ENCODE measurements around the gene DUS2.
"Not testable (repeated sequence)": the region's sequence is repeated elsewhere in the genome, so short reads cannot be mapped to it uniquely, and the experiment has no call there.

Gene DUS2

GRCh38 chr16:68093816-68094613 is 70.9 kb downstream of the DUS2 start:
- DNase-seq, result no peak

GRCh38 chr16:68094614-68094934 is 71.5 kb downstream of the DUS2 start:
- no peak for DNase-seq

GRCh38 chr16:68096491-68096890 is 73.4 kb downstream of the DUS2 start:
- no peak for DNase-seq

- no peak for DNase-seq
Measured at GRCh38 chr16:68097088-68097487, 74.0 kb downstream of the DUS2 start.

- DNase-seq, result no peak
Measured at GRCh38 chr16:68097895-68098294, 74.8 kb downstream of the DUS2 start.

GRCh38 chr16:68100488-68100887 is 77.4 kb downstream of the DUS2 start:
- DNase-seq, result no peak

- no peak for DNase-seq
Measured at GRCh38 chr16:68105611-68106010, 82.5 kb downstream of the DUS2 start.

GRCh38 chr16:68107230-68107928 is 84.3 kb downstream of the DUS2 start:
- DNase-seq, result not testable (repeated sequence)

- DNase-seq, result not testable (repeated sequence)
Measured at GRCh38 chr16:68109156-68109555, 86.1 kb downstream of the DUS2 start.

- not testable (repeated sequence) for DNase-seq
Measured at GRCh38 chr16:68110611-68111010, 87.5 kb downstream of the DUS2 start.

GRCh38 chr16:68111379-68111778 is 88.3 kb downstream of the DUS2 start:
- DNase-seq, result no peak

GRCh38 chr16:68113059-68113761 is 90.1 kb downstream of the DUS2 start:
- DNase-seq, result no peak

- no peak for DNase-seq
Measured at GRCh38 chr16:68113765-68114240, 90.7 kb downstream of the DUS2 start.

- DNase-seq, result not testable (repeated sequence)
Measured at GRCh38 chr16:68114939-68115338, 91.9 kb downstream of the DUS2 start.

GRCh38 chr16:68115851-68116250 is 92.8 kb downstream of the DUS2 start:
- no peak for DNase-seq

- DNase-seq, result no peak
Measured at GRCh38 chr16:68116256-68116867, 93.3 kb downstream of the DUS2 start.

- no peak for DNase-seq
Measured at GRCh38 chr16:68117884-68118283, 94.8 kb downstream of the DUS2 start.

- not testable (repeated sequence) for DNase-seq
Measured at GRCh38 chr16:68118954-68119353, 95.9 kb downstream of the DUS2 start.

GRCh38 chr16:68120496-68120895 is 97.4 kb downstream of the DUS2 start:
- DNase-seq, result not testable (repeated sequence)

- DNase-seq, result no peak
Measured at GRCh38 chr16:68126395-68126794, 103.3 kb downstream of the DUS2 start.

GRCh38 chr16:68128577-68129305 is 105.7 kb downstream of the DUS2 start:
- no peak for DNase-seq
